Mammary epithelial cell (primary cell): ENCODE results near the gene CCDC112.

ENCODE experiments used
- CTCF ChIP-seq, 2 donors: IDR thresholded peaks in 1 of 2; conservative IDR thresholded peaks in 1 of 2; 2 replicates each; pipeline ENCODE4 v1.5.1; 2011 to 2012; ENCODE audit warnings: inconsistent platforms in 2 of 2, low read length in 2 of 2, mild to moderate bottlenecking in 2 of 2, control low read depth in 1 of 2, low read depth in 1 of 2; ENCODE audit not compliant: insufficient read depth in 1 of 2; ENCODE audit errors: extremely low read depth in 1 of 2
- EZH2 ChIP-seq: IDR thresholded peaks from 2 replicates; pipeline ENCODE4 v1.6.1; 2012; ENCODE audit warnings: low read length, inconsistent platforms, borderline replicate concordance

- no peak for TF ChIP-seq CTCF (conservative IDR thresholded peaks at IDR 0.05 in 1 of 2, IDR thresholded peaks at IDR 0.05 in 1 of 2; ENCODE audit: extremely low read depth in 1 of 2, insufficient read depth in 1 of 2, low read depth in 1 of 2, low read length in 2 of 2)
- no peak for TF ChIP-seq EZH2
These were observed 38.5 kb downstream of the CCDC112 start for GRCh38 chr5:115257981-115258380.
